ENCODE measurements around the gene COL9A3.

Gene COL9A3

DNA sequence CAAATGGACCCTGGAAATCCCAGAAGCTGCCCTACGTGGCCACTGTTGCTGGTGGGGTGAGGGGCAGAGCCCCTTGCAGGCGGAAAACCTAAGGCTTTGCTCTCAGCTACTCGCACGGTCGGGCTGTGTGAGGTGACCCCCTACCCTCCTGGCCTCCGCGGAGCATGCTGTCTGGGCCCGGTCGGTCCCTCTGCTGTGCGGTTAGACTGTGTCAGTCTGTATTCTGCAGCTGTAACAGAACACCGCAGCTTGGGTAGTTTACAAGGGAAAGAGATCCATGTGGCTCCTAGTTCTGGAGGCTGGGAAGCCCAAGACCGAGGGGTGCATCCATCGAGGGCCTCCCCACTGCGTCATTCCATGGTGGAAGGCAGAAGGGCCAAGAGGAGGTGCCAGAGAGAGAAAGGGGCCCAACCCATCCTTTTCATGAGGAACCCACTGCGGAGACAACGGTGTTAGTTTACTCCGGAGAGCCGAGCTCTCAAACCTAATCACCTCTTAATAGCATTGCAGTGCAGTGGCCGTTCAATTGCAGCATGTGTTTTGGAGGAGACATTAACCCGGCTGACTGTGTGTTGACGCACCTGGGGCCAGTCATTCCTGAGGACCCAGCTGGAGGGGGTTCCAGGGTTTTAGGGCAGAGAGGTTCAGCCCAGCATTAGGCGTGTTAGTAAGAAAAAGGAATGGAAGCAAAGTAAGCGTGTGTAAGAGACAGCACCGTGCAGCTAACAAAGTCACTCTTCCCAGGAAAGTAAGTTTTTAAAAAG is 18.3 kb downstream of the COL9A3 start:
- H3K27ac ChIP-seq (ENCODE audit: low read length) = no peak overlapping the region
- H4K20me1 ChIP-seq (ENCODE audit: insufficient read depth, low read length) = no peaks in the 10 kb centered on the region
- peaks cover 56% of the 10 kb centered on the region for H3K4me1 ChIP-seq (ENCODE audit: low read length)
- no peaks in the 10 kb centered on the region for H3K9me3 ChIP-seq (ENCODE audit: insufficient read depth, low read length)
- H3K4me2 ChIP-seq (ENCODE audit: low read length) = no peak overlapping the region
- no peak overlapping the region for H2AFZ ChIP-seq (ENCODE audit: low read depth, low read length)
- no peaks in the 10 kb centered on the region for H3K27me3 ChIP-seq (ENCODE audit: low read depth, low read length)
- peaks cover 21% of the 10 kb centered on the region for H3K36me3 ChIP-seq (replicated peaks; ENCODE audit: low read depth, low read length)
- no peak overlapping the region for H3K9ac ChIP-seq (ENCODE audit: low read length)
- no peak overlapping the region for H3K4me3 ChIP-seq (ENCODE audit: low read length)
- H3K79me2 ChIP-seq (ENCODE audit: low read length) = no peaks in the 10 kb centered on the region
- no peak for TF ChIP-seq EZH2phosphoT487 (IDR thresholded peaks at IDR 0.05; ENCODE audit: low read depth)
- TF ChIP-seq, protein P1, sequence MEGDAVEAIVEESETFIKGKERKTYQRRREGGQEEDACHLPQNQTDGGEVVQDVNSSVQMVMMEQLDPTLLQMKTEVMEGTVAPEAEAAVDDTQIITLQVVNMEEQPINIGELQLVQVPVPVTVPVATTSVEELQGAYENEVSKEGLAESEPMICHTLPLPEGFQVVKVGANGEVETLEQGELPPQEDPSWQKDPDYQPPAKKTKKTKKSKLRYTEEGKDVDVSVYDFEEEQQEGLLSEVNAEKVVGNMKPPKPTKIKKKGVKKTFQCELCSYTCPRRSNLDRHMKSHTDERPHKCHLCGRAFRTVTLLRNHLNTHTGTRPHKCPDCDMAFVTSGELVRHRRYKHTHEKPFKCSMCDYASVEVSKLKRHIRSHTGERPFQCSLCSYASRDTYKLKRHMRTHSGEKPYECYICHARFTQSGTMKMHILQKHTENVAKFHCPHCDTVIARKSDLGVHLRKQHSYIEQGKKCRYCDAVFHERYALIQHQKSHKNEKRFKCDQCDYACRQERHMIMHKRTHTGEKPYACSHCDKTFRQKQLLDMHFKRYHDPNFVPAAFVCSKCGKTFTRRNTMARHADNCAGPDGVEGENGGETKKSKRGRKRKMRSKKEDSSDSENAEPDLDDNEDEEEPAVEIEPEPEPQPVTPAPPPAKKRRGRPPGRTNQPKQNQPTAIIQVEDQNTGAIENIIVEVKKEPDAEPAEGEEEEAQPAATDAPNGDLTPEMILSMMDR (IDR thresholded peaks at IDR 0.05; ENCODE audit: low read depth, low read length) = no peak

DNA sequence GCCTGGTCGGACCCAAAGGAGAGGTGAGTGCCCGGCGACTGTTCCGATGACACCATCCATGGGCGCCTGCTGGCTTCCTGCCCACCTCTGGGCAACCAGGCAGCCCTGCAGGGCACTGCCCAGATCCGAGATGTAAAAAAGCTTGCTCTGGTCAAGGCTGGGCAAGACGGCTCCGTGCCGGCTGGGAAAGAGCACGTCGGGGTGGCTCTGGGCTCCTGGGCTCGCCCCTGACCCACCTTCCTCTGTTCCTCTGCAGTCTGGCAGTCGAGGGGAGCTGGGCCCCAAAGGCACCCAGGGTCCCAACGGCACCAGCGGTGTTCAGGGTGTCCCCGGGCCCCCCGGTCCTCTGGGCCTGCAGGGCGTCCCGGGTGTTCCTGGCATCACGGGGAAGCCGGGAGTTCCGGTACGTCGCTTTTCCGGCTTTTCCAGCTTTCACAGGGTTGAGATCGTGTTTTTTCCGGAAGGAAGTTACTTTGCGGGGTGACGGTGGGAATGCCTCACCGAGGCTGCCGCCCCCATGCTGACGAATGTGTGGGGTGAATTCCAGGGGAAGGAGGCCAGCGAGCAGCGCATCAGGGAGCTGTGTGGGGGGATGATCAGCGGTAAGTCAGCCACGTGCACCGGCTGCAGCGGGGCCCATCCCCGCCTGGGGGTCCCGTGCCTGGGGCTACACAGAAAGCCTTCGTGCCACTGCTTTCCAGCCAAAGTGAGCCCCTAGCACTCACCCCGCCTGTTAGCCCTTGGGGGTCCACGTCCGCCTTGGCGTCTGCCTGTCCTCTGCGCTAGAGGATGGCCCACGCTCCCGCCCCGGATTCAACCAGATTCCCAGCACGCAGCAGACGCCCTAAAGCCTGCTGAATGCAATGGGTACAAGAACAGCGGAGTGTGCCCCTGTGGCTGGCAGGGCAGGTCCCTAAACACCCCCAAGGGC is 19.3 kb downstream of the COL9A3 start:
- H3K79me2 ChIP-seq (ENCODE audit: low read length) = no peaks in the 10 kb centered on the region
- peaks cover 53% of the 10 kb centered on the region for H3K4me1 ChIP-seq (ENCODE audit: low read length)
- no peaks in the 10 kb centered on the region for H3K9me3 ChIP-seq (ENCODE audit: insufficient read depth, low read length)
- no peak overlapping the region for H3K4me2 ChIP-seq (ENCODE audit: low read length)
- H3K9ac ChIP-seq (ENCODE audit: low read length) = no peak overlapping the region
- no peaks in the 10 kb centered on the region for H3K27me3 ChIP-seq (ENCODE audit: low read depth, low read length)
- TF ChIP-seq, protein P1 (IDR thresholded peaks at IDR 0.05; ENCODE audit: low read depth, low read length) = no peak
- TF ChIP-seq EZH2phosphoT487 (IDR thresholded peaks at IDR 0.05; ENCODE audit: low read depth) = no peak
- H3K27ac ChIP-seq (ENCODE audit: low read length) = no peak overlapping the region
- peaks cover 30% of the 10 kb centered on the region for H3K36me3 ChIP-seq (replicated peaks; ENCODE audit: low read depth, low read length)
- no peaks in the 10 kb centered on the region for H4K20me1 ChIP-seq (ENCODE audit: insufficient read depth, low read length)
- no peak overlapping the region for H3K4me3 ChIP-seq (ENCODE audit: low read length)
- H2AFZ ChIP-seq (ENCODE audit: low read depth, low read length) = no peak overlapping the region

DNA sequence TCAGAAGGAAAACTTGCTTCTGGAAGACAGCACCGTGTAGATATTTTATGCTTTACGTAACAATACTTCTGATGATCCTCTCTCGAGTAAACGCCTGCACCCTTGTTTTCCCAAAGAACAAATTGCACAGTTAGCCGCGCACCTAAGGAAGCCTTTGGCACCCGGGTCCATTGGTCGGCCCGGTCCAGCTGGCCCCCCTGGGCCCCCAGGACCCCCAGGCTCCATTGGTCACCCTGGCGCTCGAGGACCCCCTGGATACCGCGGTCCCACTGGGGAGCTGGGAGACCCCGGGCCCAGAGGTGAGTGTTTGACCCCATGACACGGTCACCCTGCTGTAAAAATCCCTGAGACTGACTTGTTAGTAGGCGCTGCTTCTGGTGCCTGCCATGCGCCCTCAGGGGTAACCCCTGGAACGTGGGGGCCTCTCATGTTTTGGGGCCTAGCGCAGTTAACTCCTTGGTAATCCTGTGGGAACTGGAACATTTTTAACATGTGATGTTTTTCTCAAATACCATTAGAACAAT is 20.2 kb downstream of the COL9A3 start:
- no peaks in the 10 kb centered on the region for H3K27me3 ChIP-seq (ENCODE audit: low read depth, low read length)
- no peak overlapping the region for H2AFZ ChIP-seq (ENCODE audit: low read depth, low read length)
- H3K79me2 ChIP-seq (ENCODE audit: low read length) = no peaks in the 10 kb centered on the region
- H3K4me1 ChIP-seq (ENCODE audit: low read length) = peaks cover 45% of the 10 kb centered on the region
- no peak overlapping the region for H3K9ac ChIP-seq (ENCODE audit: low read length)
- H3K36me3 ChIP-seq (replicated peaks; ENCODE audit: low read depth, low read length) = peaks cover 32% of the 10 kb centered on the region
- no peak for TF ChIP-seq EZH2phosphoT487 (IDR thresholded peaks at IDR 0.05; ENCODE audit: low read depth)
- TF ChIP-seq, protein P1 (IDR thresholded peaks at IDR 0.05; ENCODE audit: low read depth, low read length) = no peak
- H4K20me1 ChIP-seq (ENCODE audit: insufficient read depth, low read length) = no peaks in the 10 kb centered on the region
- peak overlapping the region; percentile 71 for H3K27ac ChIP-seq (ENCODE audit: low read length)
- no peaks in the 10 kb centered on the region for H3K9me3 ChIP-seq (ENCODE audit: insufficient read depth, low read length)
- peak overlapping the region; percentile 51; the same call in 1 of the 2 replicates for H3K4me2 ChIP-seq (ENCODE audit: low read length)
- no peak overlapping the region for H3K4me3 ChIP-seq (ENCODE audit: low read length)

DNA sequence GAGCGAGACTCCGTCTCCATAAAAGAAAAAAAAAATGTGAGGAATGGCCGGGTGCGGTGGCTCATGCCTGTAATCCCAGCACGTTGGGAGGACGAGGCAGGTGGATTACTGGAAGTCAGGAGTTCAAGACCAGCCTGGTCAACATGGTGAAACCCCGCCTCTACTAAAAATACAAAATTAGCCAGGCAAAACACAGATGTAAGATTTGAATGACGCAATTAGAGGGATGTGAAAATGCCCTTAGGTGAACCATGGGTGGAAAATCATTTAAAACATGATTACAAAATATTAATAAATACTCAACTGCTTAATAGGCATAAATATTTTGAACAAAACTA is 20.9 kb downstream of the COL9A3 start:
- TF ChIP-seq EZH2phosphoT487 (IDR thresholded peaks at IDR 0.05; ENCODE audit: low read depth) = no peak
- TF ChIP-seq, protein P1 (IDR thresholded peaks at IDR 0.05; ENCODE audit: low read depth, low read length) = no peak
- Histone ChIP-seq H3K4me2 (ENCODE audit: low read length) (peak overlapping the region; percentile 51), H3K79me2 (ENCODE audit: low read length) (no peaks in the 10 kb centered on the region), H3K36me3 (replicated peaks; ENCODE audit: low read depth, low read length) (peaks cover 32% of the 10 kb centered on the region), H2AFZ (ENCODE audit: low read depth, low read length) (no peak overlapping the region), H3K9me3 (ENCODE audit: insufficient read depth, low read length) (no peaks in the 10 kb centered on the region), H3K27ac (ENCODE audit: low read length) (peak overlapping the region; percentile 71), H3K27me3 (ENCODE audit: low read depth, low read length) (no peaks in the 10 kb centered on the region), H3K4me1 (ENCODE audit: low read length) (peaks cover 38% of the 10 kb centered on the region), H3K9ac (ENCODE audit: low read length) (peak overlapping the region; percentile 9; the same call in 1 of the 2 replicates), H3K4me3 (ENCODE audit: low read length) (peak overlapping the region; percentile 12), H4K20me1 (ENCODE audit: insufficient read depth, low read length) (no peaks in the 10 kb centered on the region)

All from OCI-LY3 (cell line).